HFF-Myc (cell line): Measurements from ENCODE around the gene SLAMF9.

ENCODE experiments used
- DNase-seq: peaks from one replicate; pipeline ENCODE4 v3.0.0-alpha.2; 2011; ENCODE audit warnings: low read depth; ENCODE audit errors: extremely low read depth
- H3K4me3 ChIP-seq: replicated peaks from 2 replicates; pipeline ENCODE4 v1.5.1; 2011; ENCODE audit warnings: low read depth, mild to moderate bottlenecking, control low read depth, low read length
- CTCF ChIP-seq: IDR thresholded peaks from 2 replicates; pipeline ENCODE4 v1.5.1; 2012; ENCODE audit warnings: mild to moderate bottlenecking, low read depth, low read length, control low read depth; ENCODE audit errors: missing control alignments

Gene SLAMF9

DNA sequence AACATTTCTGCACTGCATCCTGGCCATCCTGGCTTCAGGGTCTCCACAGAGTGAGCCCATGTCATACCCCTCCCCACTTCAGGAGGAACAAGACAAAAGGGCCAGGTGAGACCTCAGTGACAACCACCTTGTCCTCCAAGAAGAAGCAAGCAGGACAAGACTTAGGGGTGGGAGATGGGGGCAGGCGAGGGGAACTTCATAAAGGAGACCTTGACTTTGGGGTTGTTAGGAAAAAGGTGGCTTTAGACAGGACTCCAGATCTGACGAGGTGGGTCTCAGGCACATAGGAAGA lies 24.0 kb upstream of the SLAMF9 start:
- TF ChIP-seq CTCF = no peak
- no peak for DNase-seq

DNA sequence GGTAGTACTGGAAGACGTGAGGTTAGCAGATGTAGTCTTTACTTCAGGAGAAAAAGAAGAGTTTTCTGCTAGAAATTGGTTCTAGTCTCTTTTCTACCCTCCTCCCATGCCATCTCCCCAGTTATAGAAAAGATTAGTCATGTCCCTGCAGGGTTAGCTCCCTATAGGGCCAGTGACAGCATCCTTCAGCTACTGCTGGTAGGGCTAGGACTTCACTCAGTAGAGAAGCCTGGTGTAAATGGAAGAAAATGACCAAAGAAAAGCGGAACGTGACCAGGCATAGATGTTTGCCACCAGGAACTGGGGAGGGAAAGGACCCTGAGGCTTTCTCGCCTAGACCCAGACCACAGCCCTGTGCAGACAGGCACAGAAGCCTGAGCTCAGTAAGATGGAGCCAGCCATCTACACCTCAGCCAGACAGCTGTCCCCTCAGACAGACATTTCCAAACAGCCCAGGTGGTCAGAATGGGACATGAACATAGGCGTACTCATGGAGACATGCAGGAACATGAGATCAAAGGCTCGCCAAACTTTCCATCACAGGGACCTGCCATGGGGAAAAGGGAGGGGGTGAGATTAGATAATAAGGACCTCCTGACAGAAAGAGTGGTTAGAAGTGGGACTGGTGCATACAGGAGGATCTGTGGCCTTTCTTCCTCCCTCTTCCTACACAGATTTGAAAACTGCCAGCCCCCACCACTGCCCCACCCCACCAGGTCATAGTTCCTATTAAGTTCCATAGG lies 23.5 kb upstream of the SLAMF9 start:
- H3K4me3 ChIP-seq = no peak overlapping the region
- no peak for TF ChIP-seq CTCF
- DNase-seq = no peak

More for the DNA sequence above, 24.0 kb upstream of the SLAMF9 start:
- H3K4me3 ChIP-seq = no peak overlapping the region

- DNase-seq = no peak
- no peak overlapping the region for H3K4me3 ChIP-seq
- no peak for TF ChIP-seq CTCF
These were observed 20.4 kb upstream of the SLAMF9 start for GRCh38 chr1:159974350-159974965.

GRCh38 chr1:159973350-159973940 lies 19.4 kb upstream of the SLAMF9 start:
- DNase-seq = no peak
- TF ChIP-seq CTCF = no peak
- H3K4me3 ChIP-seq = no peak overlapping the region

- no peak for TF ChIP-seq CTCF
- H3K4me3 ChIP-seq = no peak overlapping the region
- no peak for DNase-seq
These were observed 18.6 kb upstream of the SLAMF9 start for GRCh38 chr1:159972443-159973205.

- DNase-seq = no peak
- no peak for TF ChIP-seq CTCF
- H3K4me3 ChIP-seq = no peak overlapping the region
These were observed 16.9 kb upstream of the SLAMF9 start for GRCh38 chr1:159970932-159971342.
